Measurements from ENCODE around the gene ZNF747. TPM values are rescaled to one million over a fixed set of nuclear protein-coding genes. Genes with fewer than 3 reads are reported as not detected.

The ZNF747 gene
- total RNA-seq, 2 experiments from 2014 or later, result 10.6 to 10.7 TPM

GRCh38 chr16:30491744-30492308, 42.8 kb downstream of the ZNF747 start:
- H3K36me3 Mint-ChIP-seq (ENCODE audit: low read depth), result peaks cover 71% of the 10 kb centered on the region
- DNase-seq, result peak; percentile 44
- H3K4me3 Mint-ChIP-seq, result no peak overlapping the region
- peak overlapping the region; percentile 66 for H3K27ac Mint-ChIP-seq
- CTCF ChIA-PET, result interaction anchor here (0.6 to 2.0 kb wide), 6 partner anchors 12 to 106 kb away, joined by 3 to 10 read pairs (median 4); no protein-coding TSS in a partner anchor
- H3K9me3 Mint-ChIP-seq, result no peaks in the 10 kb centered on the region
- POLR2A ChIA-PET, result interaction anchor here (0.7 to 19.7 kb wide), 9 partner anchors 9 to 44 kb away, joined by 3 to 185 read pairs (median 4); partner anchors contain the start of genes ITGAL and ZNF747
- H3K4me1 Mint-ChIP-seq, result peaks cover 47% of the 10 kb centered on the region
- no peaks in the 10 kb centered on the region for H3K27me3 Mint-ChIP-seq

DNA sequence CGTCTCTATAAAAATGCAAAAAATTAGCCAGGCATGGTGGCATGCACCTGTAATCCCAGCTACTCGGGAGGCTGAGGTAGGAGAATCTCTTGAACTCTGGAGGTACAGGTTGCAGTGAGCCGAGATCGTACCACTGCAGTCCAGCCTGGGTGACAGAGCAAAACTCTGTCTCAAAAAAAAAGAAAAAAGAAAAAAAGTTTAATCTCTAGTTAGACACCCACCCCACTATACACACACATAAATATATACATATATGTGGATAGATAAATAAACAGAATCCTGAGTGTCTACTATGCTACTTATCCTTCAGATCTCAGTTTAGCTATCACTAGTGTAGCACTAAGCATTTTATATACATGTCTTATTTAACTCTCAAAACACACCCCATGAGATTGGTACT, 43.4 kb downstream of the ZNF747 start:
- peak overlapping the region; percentile 66 for H3K27ac Mint-ChIP-seq
- POLR2A ChIA-PET, result interaction anchor here (0.7 to 19.7 kb wide), 13 partner anchors 8 to 66 kb away, joined by 3 to 185 read pairs (median 4); partner anchors contain the start of genes DCTPP1, ITGAL and ZNF747

GRCh38 chr16:30490210-30490609, 44.4 kb downstream of the ZNF747 start:
- Mint-ChIP-seq H3K4me3 (no peak overlapping the region), H3K4me1 (peaks cover 54% of the 10 kb centered on the region), H3K9me3 (no peaks in the 10 kb centered on the region), H3K36me3 (ENCODE audit: low read depth) (peaks cover 74% of the 10 kb centered on the region), H3K27me3 (no peaks in the 10 kb centered on the region), H3K27ac (peak overlapping the region; percentile 28)
- ChIA-PET CTCF (interaction anchor here (1.7 kb wide), 2 partner anchors 45 to 108 kb away, joined by 5 to 7 read pairs; no protein-coding TSS in a partner anchor), POLR2A (interaction anchor here (0.7 to 19.7 kb wide), 11 partner anchors 9 to 96 kb away, joined by 3 to 185 read pairs (median 4); partner anchors contain the start of genes DCTPP1, ITGAL and ZNF747)
- DNase-seq, result no peak

More for the DNA sequence above, 43.4 kb downstream of the ZNF747 start:
- Mint-ChIP-seq H3K27me3 (no peaks in the 10 kb centered on the region), H3K4me1 (peaks cover 49% of the 10 kb centered on the region), H3K9me3 (no peaks in the 10 kb centered on the region), H3K36me3 (ENCODE audit: low read depth) (peaks cover 74% of the 10 kb centered on the region), H3K4me3 (no peak overlapping the region)
- no peak for DNase-seq
- CTCF ChIA-PET, result interaction anchor here (1.0 to 2.0 kb wide), 4 partner anchors 12 to 107 kb away, joined by 3 to 10 read pairs (median 6); no protein-coding TSS in a partner anchor

- no peaks in the 10 kb centered on the region for H3K9me3 Mint-ChIP-seq
Measured at GRCh38 chr16:30488764-30489605, 45.7 kb downstream of the ZNF747 start.

DNA sequence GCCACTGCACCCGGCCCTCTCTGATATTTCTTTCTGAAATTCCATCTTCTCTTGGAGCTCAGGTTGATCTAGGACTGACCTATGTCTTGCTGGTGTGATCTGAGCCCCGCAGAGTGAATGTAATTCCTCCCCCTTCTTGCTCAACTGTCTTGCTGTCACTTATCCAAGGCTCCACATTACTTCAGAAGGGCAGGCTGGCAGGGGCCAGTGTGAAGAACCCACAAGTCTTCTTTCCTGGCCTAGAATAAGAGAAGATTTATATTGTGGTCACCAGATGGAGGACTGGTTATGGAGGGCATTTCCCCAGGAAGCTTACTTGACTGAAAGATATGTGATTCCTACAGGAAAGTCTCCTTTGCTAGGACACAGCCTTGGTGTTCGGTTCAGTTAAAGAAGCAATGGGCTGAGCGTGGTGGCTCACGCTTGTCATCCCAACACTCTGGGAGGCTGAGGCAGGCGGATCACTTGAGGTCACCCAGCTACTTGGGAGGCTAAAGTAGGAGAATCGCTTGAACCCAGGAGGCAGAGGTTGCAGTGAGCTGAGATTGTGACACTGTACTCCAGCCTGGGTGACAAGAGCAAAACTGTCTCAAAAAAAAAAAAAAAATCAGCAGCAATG, 48.7 kb downstream of the ZNF747 start:
- Mint-ChIP-seq H3K36me3 (ENCODE audit: low read depth) (peaks cover 82% of the 10 kb centered on the region), H3K9me3 (no peaks in the 10 kb centered on the region), H3K27me3 (no peaks in the 10 kb centered on the region), H3K4me1 (peaks cover 61% of the 10 kb centered on the region), H3K27ac (peak overlapping the region; percentile 33), H3K4me3 (no peak overlapping the region)
- CTCF ChIA-PET, result interaction anchor here (1.3 to 2.4 kb wide), 2 partner anchors 36 to 56 kb away, joined by 3 to 10 read pairs; partner anchors contain the start of gene DCTPP1
- no peak for DNase-seq
- POLR2A ChIA-PET, result interaction anchor here (0.6 to 19.7 kb wide), 5 partner anchors 10 to 68 kb away, joined by 3 to 185 read pairs (median 4); partner anchors contain the start of gene ITGAL

More at GRCh38 chr16:30488764-30489605, 45.7 kb downstream of the ZNF747 start:
- Mint-ChIP-seq H3K4me3 (no peak overlapping the region), H3K27me3 (no peaks in the 10 kb centered on the region), H3K4me1 (peaks cover 52% of the 10 kb centered on the region), H3K36me3 (ENCODE audit: low read depth) (peaks cover 74% of the 10 kb centered on the region), H3K27ac (peak overlapping the region; percentile 54)
- no peak for DNase-seq
- ChIA-PET POLR2A (interaction anchor here (0.9 to 19.7 kb wide), 9 partner anchors 9 to 97 kb away, joined by 3 to 185 read pairs (median 4); partner anchors contain the start of gene ITGAL), CTCF (interaction anchor here (0.6 to 2.2 kb wide), 3 partner anchors 40 to 145 kb away, joined by 3 to 8 read pairs (median 4); partner anchors contain the start of gene DCTPP1)

- Mint-ChIP-seq H3K9me3 (no peaks in the 10 kb centered on the region), H3K27me3 (no peaks in the 10 kb centered on the region), H3K4me3 (no peak overlapping the region), H3K27ac (peak overlapping the region; percentile 26), H3K4me1 (peaks cover 61% of the 10 kb centered on the region), H3K36me3 (ENCODE audit: low read depth) (peaks cover 81% of the 10 kb centered on the region)
- POLR2A ChIA-PET, result interaction anchor here (1.2 to 19.7 kb wide), 4 partner anchors 12 to 55 kb away, joined by 3 to 185 read pairs (median 21); partner anchors contain the start of genes DCTPP1 and ITGAL
- CTCF ChIA-PET, result interaction anchor here (1.3 to 2.4 kb wide), 2 partner anchors 35 to 55 kb away, joined by 3 to 10 read pairs; partner anchors contain the start of gene DCTPP1
- DNase-seq, result no peak
Measured at GRCh38 chr16:30484887-30485286, 49.8 kb downstream of the ZNF747 start.

GRCh38 chr16:30482366-30482765, 52.3 kb downstream of the ZNF747 start:
- ChIA-PET POLR2A (interaction anchor here (0.6 to 19.7 kb wide), 7 partner anchors 8 to 184 kb away, joined by 3 to 185 read pairs (median 5); partner anchors contain the start of gene ITGAL), CTCF (interaction anchor here (1.2 to 3.4 kb wide), 5 partner anchors 9 to 116 kb away, joined by 3 to 17 read pairs (median 6); partner anchors contain the start of gene DCTPP1)
- H3K9me3 Mint-ChIP-seq, result no peaks in the 10 kb centered on the region
- peaks cover 63% of the 10 kb centered on the region for H3K4me1 Mint-ChIP-seq
- H3K36me3 Mint-ChIP-seq (ENCODE audit: low read depth), result peaks cover 79% of the 10 kb centered on the region
- no peaks in the 10 kb centered on the region for H3K27me3 Mint-ChIP-seq
- peak overlapping the region; percentile 4 for H3K4me3 Mint-ChIP-seq
- peak; percentile 23 for DNase-seq
- peak overlapping the region; percentile 78 for H3K27ac Mint-ChIP-seq

GRCh38 chr16:30481381-30481780, 53.3 kb downstream of the ZNF747 start:
- H3K4me3 Mint-ChIP-seq, result no peak overlapping the region
- H3K9me3 Mint-ChIP-seq, result no peaks in the 10 kb centered on the region
- peaks cover 69% of the 10 kb centered on the region for H3K4me1 Mint-ChIP-seq
- H3K27ac Mint-ChIP-seq, result peak overlapping the region; percentile 36
- CTCF ChIA-PET, result interaction anchor here (0.8 to 3.4 kb wide), 4 partner anchors 9 to 117 kb away, joined by 4 to 17 read pairs (median 6); partner anchors contain the start of gene DCTPP1
- POLR2A ChIA-PET, result interaction anchor here (0.6 to 19.7 kb wide), 7 partner anchors 8 to 54 kb away, joined by 3 to 185 read pairs (median 3); partner anchors contain the start of gene ITGAL
- no peak for DNase-seq
- H3K36me3 Mint-ChIP-seq (ENCODE audit: low read depth), result peaks cover 82% of the 10 kb centered on the region
- H3K27me3 Mint-ChIP-seq, result no peaks in the 10 kb centered on the region

Other genes starting within 250 kb of the ZNF747 start
- 10 to 100 TPM; 75.6 to 75.9 TPM for gene CD2BP2, start 179.6 kb downstream of the ZNF747 start, total RNA-seq
- 10 to 100 TPM; 69.2 TPM for gene TBC1D10B, start 164.4 kb downstream of the ZNF747 start, total RNA-seq
- 1 to 10 TPM in 1 of 2 experiments, not detected in 1; 1.2 TPM for gene MYL11, start 160.1 kb downstream of the ZNF747 start, total RNA-seq
- 100 to 1,000 TPM; 343 to 354 TPM for gene SEPTIN1, start 152.3 kb downstream of the ZNF747 start, total RNA-seq
- 10 to 100 TPM; 14.2 to 14.5 TPM for gene ZNF48, start 139.4 kb downstream of the ZNF747 start, total RNA-seq
- 1 to 10 TPM; 4.2 to 4.5 TPM for gene ZNF771, start 127.3 kb downstream of the ZNF747 start, total RNA-seq
- gene DCTPP1, start 104.8 kb downstream of the ZNF747 start, total RNA-seq, result 10 to 100 TPM; 51.3 to 51.4 TPM
- gene SEPHS2, start 89.0 kb downstream of the ZNF747 start, total RNA-seq, result 10 to 100 TPM; 56.3 to 57.8 TPM
- 100 to 1,000 TPM; 583 to 586 TPM for gene ITGAL, start 62.1 kb downstream of the ZNF747 start, total RNA-seq
- 1 to 10 TPM; 5.9 to 6.0 TPM for gene ZNF768, start 8.3 kb downstream of the ZNF747 start, total RNA-seq
- 10 to 100 TPM; 16.0 to 16.8 TPM for gene ZNF764, start 23.5 kb upstream of the ZNF747 start, total RNA-seq
- gene ZNF688, start 36.9 kb upstream of the ZNF747 start, total RNA-seq, result 10 to 100 TPM; 19.2 to 22.8 TPM
- 10 to 100 TPM; 12.9 to 13.3 TPM for gene ZNF785, start 50.8 kb upstream of the ZNF747 start, total RNA-seq
- 10 to 100 TPM in 1 of 2 experiments, 1 to 10 TPM in 1; 9.9 to 11.7 TPM for gene ZNF689, start 75.5 kb upstream of the ZNF747 start, total RNA-seq
- gene PRR14, start 116.1 kb upstream of the ZNF747 start, total RNA-seq, result 10 to 100 TPM; 78.4 to 86.1 TPM
- gene FBRS, start 123.6 kb upstream of the ZNF747 start, total RNA-seq, result 100 to 1,000 TPM; 106 to 107 TPM
- 10 to 100 TPM; 63.2 to 65.0 TPM for gene SRCAP, start 164.3 kb upstream of the ZNF747 start, total RNA-seq
- gene PHKG2, start 213.6 kb upstream of the ZNF747 start, total RNA-seq, result 10 to 100 TPM; 34.5 to 38.6 TPM
- gene CFAP119, start 227.2 kb upstream of the ZNF747 start, total RNA-seq, result 1 to 10 TPM; 3.1 to 4.1 TPM
- gene RNF40, start 227.5 kb upstream of the ZNF747 start, total RNA-seq, result 10 to 100 TPM; 96.1 to 96.2 TPM